Esophagus squamous epithelium (tissue), 5 donors: ENCODE measurements around the gene SEMA6A. TPM values are rescaled to one million over a fixed set of nuclear protein-coding genes. Genes with fewer than 3 reads are reported as not detected.

Experiments
- DNase-seq: peaks from one replicate; lab custom pipeline; 2025; lab: John Stamatoyannopoulos, UW
- H3K27ac ChIP-seq, 4 donors: fragments of 200-600 bp; sonication (generic); one replicate each; pipeline ENCODE4 v1.5.1; 2016 to 2019; ENCODE audit warnings: mild to moderate bottlenecking in 1 of 4
- H3K27me3 ChIP-seq, 4 donors: fragments of 200-600 bp; sonication (generic); 1 replicate in 3 of 4; 2 replicates in 1 of 4; pipeline versions ENCODE4 v1.5.1 to v1.6.0; 2017 to 2021; ENCODE audit warnings: antibody characterized with exemption in 1 of 4
- H3K36me3 ChIP-seq, 3 donors: fragments of 200-600 bp; sonication (generic); one replicate each; pipeline ENCODE4 v1.5.1; 2016 to 2019
- H3K4me1 ChIP-seq, 3 donors: fragments of 200-600 bp; sonication (generic); one replicate each; pipeline ENCODE4 v1.5.1; 2017 to 2019
- H3K4me3 ChIP-seq, 4 donors: fragments of 200-600 bp; sonication (generic); 1 replicate in 3 of 4; 2 replicates in 1 of 4; pipeline ENCODE4 v1.5.1; 2016 to 2019; ENCODE audit warnings: mild to moderate bottlenecking in 2 of 4, moderate library complexity in 1 of 4
- H3K9me3 ChIP-seq, 3 donors: fragments of 200-600 bp; sonication (generic); one replicate each; pipeline ENCODE4 v1.5.1; 2016 to 2019
- CTCF ChIP-seq, 6 experiments: fragments of 450-650 bp in 4 of 6; fragments of 200-600 bp in 2 of 6; sonication (generic) in 2 of 6; IDR thresholded peaks; one replicate each; pipeline ENCODE4 v1.5.1; 2016 to 2019; ENCODE audit warnings: antibody characterized with exemption in 6 of 6, mild to moderate bottlenecking in 4 of 6, moderate library complexity in 4 of 6
- POLR2A ChIP-seq, 4 donors: fragments of 450-650 bp; IDR thresholded peaks; one replicate each; pipeline ENCODE4 v1.6.1; 2017; ENCODE audit warnings: antibody characterized with exemption in 4 of 4, mild to moderate bottlenecking in 4 of 4, moderate library complexity in 3 of 4
- WGBS, 2 donors: methylation state at CpG; one replicate each; pipeline ENCODE4 v1.1.5; 2018; 5-methylcytosine and 5-hydroxymethylcytosine counted together
- intact Hi-C: fragments of 100-400 bp; cut with DNase I; formaldehyde crosslinking; loops from one replicate; pipeline ENCODE4 v1.15.0; 2022
- total RNA-seq, 4 donors: library from RNA; depleted of rRNA; stranded (reverse); fragments of >200 nt; gene quantifications; one replicate each; pipeline ENCODE4 v1.1.0, GENCODE V29; 2016
- donor health status: DM: yes; HTN: yes; CAD: no.

The SEMA6A gene
- total RNA-seq, 4 donors from 2014 or later: 3.0 to 28.6 (median 4.3) TPM

- H3K9me3 ChIP-seq: no peaks in the 10 kb centered on the region
- WGBS, 2 donors: 77 to 94% methylated on average over 4 of the region's 4 CpGs
- H3K36me3 ChIP-seq: peaks cover 0 to 14% (median 0%) of the 10 kb centered on the region in 3 donors
- H3K4me1 ChIP-seq: peaks cover 0 to 8% (median 0%) of the 10 kb centered on the region in 3 donors
- no peak overlapping the region for H3K4me3 ChIP-seq
- intact Hi-C loops: no loop called here
- no peak for TF ChIP-seq CTCF (IDR thresholded peaks at IDR 0.05)
- TF ChIP-seq POLR2A (IDR thresholded peaks at IDR 0.05): no peak
- H3K27me3 ChIP-seq: no peaks in the 10 kb centered on the region
- no peak for DNase-seq
- no peak overlapping the region for H3K27ac ChIP-seq
Measured at GRCh38 chr5:116457062-116457461, 117.6 kb downstream of the SEMA6A start.

DNA sequence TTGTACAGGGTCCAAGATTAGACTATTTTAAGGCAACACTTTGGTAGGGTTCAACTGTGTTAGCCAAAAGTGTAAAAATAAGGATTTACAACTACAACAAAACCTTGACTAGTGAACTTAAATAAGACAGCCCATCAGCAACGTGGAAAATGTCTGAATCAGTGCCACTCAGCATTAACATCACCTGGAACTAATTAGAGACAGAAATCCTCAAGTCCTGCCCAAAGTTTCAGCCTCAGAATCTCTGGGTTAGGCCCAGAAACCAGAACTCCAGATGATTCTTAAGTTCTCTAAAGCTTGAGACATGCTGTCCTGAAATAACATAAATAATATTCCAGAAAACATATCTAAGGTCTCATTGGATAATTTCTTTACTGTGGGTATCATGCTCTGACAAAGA lies 118.6 kb downstream of the SEMA6A start:
- no peaks in the 10 kb centered on the region for H3K9me3 ChIP-seq
- TF ChIP-seq CTCF (IDR thresholded peaks at IDR 0.05): no peak
- TF ChIP-seq POLR2A (IDR thresholded peaks at IDR 0.05): no peak
- no peak overlapping the region for H3K27ac ChIP-seq
- H3K27me3 ChIP-seq: no peaks in the 10 kb centered on the region
- peaks cover 0 to 16% (median 0%) of the 10 kb centered on the region in 3 donors for H3K36me3 ChIP-seq
- WGBS, 2 donors: 25 to 40% methylated on average over 1 of the region's 1 CpG
- no peak for DNase-seq
- peaks cover 0 to 8% (median 0%) of the 10 kb centered on the region in 3 donors for H3K4me1 ChIP-seq
- intact Hi-C loops: no loop called here
- no peak overlapping the region for H3K4me3 ChIP-seq

DNA sequence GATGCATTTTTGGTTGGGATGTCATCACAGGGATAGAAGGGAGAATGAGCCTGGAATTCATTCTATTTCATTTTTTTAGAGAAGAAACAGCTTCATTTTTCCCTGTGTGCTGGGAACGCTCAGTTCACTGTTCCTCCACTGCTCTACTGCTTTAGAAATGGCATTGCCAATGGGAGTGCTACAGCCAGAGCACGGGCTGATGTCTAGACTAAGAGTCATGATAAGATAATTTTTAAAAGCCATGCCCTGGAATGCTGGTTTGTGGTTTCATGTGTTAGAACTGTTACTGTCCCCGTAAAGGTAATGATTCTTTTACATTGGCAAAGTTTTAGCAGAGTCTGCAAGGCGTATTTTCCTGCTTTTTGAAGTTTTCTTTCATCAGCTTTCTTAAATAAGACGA lies 119.6 kb downstream of the SEMA6A start:
- H3K4me3 ChIP-seq: no peak overlapping the region
- no peaks in the 10 kb centered on the region for H3K27me3 ChIP-seq
- no peak overlapping the region for H3K27ac ChIP-seq
- H3K36me3 ChIP-seq: peaks cover 0 to 26% (median 0%) of the 10 kb centered on the region in 3 donors
- no peak for DNase-seq
- intact Hi-C loops: no loop called here
- 77 to 87% methylated on average over 5 of the region's 5 CpGs for WGBS, 2 donors
- peaks cover 0 to 8% (median 0%) of the 10 kb centered on the region in 3 donors for H3K4me1 ChIP-seq
- H3K9me3 ChIP-seq: no peaks in the 10 kb centered on the region
- TF ChIP-seq POLR2A (IDR thresholded peaks at IDR 0.05): no peak
- TF ChIP-seq CTCF (IDR thresholded peaks at IDR 0.05): no peak

DNA sequence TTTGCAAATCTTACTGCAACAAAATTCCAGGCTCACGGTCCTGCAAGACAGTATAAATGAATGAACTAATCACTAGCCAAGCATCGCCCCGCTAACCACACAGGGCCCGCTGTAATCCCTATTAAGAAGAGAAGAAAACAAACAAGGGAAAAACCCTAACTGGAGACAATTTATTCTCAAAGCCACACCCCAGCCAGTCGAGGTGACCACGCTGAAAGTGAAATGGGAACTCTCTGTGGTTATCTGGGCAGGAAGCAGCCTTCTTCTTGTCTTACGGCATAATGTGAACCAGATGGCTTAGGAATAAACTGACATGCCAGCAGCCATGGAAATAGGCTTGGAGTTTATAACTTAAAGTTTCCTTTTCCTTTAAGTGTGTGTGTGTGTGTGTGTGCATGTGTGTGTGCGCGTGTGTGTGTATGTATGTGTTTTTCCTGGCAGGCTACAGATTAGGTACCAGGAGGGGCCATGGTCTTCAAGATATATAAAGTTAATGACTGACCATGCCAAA lies 120.2 kb downstream of the SEMA6A start:
- Histone ChIP-seq H3K27me3 (no peaks in the 10 kb centered on the region), H3K4me1 (peaks cover 0 to 8% (median 0%) of the 10 kb centered on the region in 3 donors), H3K36me3 (peaks cover 0 to 26% (median 0%) of the 10 kb centered on the region in 3 donors), H3K9me3 (no peaks in the 10 kb centered on the region), H3K27ac (no peak overlapping the region), H3K4me3 (no peak overlapping the region)
- DNase-seq: no peak
- WGBS, 2 donors: 43 to 52% methylated on average over 9 of the region's 9 CpGs
- TF ChIP-seq CTCF (IDR thresholded peaks at IDR 0.05) (no peak), POLR2A (IDR thresholded peaks at IDR 0.05) (no peak)
- intact Hi-C loops: no loop called here

- H3K9me3 ChIP-seq: no peaks in the 10 kb centered on the region
- no peaks in the 10 kb centered on the region for H3K27me3 ChIP-seq
- DNase-seq: no peak
- H3K4me1 ChIP-seq: peaks cover 0 to 8% (median 0%) of the 10 kb centered on the region in 3 donors
- H3K27ac ChIP-seq: no peak overlapping the region
- H3K4me3 ChIP-seq: no peak overlapping the region
- TF ChIP-seq POLR2A (IDR thresholded peaks at IDR 0.05) (no peak), CTCF (IDR thresholded peaks at IDR 0.05) (no peak)
- peaks cover 0 to 26% (median 0%) of the 10 kb centered on the region in 3 donors for H3K36me3 ChIP-seq
- WGBS, 2 donors: 46 to 58% methylated on average over 5 of the region's 5 CpGs
- intact Hi-C loops: no loop called here
Measured at GRCh38 chr5:116453988-116454411, 120.6 kb downstream of the SEMA6A start.
